AG10803 (cell line): Measurements from ENCODE around the gene DNHD1.
A peak's percentile ranks its signal among the peaks of the same experiment; 100 is the strongest.

Experiments
- DNase-seq: peaks from one replicate; pipeline ENCODE4 v3.0.0; 2010; ENCODE audit warnings: low read depth
- H3K4me3 ChIP-seq: 2 replicates; pipeline ENCODE4 v1.5.1; 2011; ENCODE audit warnings: mild to moderate bottlenecking, low read length, control low read depth
- TF ChIP-seq, protein P1 (sequence below): conservative IDR thresholded peaks from 2 replicates; pipeline ENCODE4 v1.5.1; 2011; ENCODE audit warnings: mild to moderate bottlenecking, low read length, control low read depth, inconsistent platforms

Gene DNHD1

GRCh38 chr11:6611092-6611962, 114.2 kb downstream of the DNHD1 start:
- peak overlapping the region; percentile 76 for H3K4me3 ChIP-seq
- DNase-seq: no peak
- TF ChIP-seq, protein P1, sequence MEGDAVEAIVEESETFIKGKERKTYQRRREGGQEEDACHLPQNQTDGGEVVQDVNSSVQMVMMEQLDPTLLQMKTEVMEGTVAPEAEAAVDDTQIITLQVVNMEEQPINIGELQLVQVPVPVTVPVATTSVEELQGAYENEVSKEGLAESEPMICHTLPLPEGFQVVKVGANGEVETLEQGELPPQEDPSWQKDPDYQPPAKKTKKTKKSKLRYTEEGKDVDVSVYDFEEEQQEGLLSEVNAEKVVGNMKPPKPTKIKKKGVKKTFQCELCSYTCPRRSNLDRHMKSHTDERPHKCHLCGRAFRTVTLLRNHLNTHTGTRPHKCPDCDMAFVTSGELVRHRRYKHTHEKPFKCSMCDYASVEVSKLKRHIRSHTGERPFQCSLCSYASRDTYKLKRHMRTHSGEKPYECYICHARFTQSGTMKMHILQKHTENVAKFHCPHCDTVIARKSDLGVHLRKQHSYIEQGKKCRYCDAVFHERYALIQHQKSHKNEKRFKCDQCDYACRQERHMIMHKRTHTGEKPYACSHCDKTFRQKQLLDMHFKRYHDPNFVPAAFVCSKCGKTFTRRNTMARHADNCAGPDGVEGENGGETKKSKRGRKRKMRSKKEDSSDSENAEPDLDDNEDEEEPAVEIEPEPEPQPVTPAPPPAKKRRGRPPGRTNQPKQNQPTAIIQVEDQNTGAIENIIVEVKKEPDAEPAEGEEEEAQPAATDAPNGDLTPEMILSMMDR: no peak

DNA sequence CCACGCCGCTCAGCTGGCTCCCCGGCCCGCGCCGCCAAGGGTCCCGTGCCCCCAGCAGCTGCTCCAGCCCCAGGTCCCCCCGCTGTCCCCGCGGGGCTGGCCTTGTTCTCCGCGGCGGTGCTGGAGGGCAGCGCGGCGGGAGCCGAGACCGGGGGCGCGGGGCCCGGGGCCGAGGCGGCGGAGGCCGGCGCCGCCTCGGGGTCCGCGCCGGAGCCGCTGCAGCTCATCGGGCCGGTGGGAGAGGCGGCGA, 114.8 kb downstream of the DNHD1 start:
- peak overlapping the region; percentile 76 for H3K4me3 ChIP-seq
- no peak for DNase-seq
- TF ChIP-seq, protein P1: no peak

DNA sequence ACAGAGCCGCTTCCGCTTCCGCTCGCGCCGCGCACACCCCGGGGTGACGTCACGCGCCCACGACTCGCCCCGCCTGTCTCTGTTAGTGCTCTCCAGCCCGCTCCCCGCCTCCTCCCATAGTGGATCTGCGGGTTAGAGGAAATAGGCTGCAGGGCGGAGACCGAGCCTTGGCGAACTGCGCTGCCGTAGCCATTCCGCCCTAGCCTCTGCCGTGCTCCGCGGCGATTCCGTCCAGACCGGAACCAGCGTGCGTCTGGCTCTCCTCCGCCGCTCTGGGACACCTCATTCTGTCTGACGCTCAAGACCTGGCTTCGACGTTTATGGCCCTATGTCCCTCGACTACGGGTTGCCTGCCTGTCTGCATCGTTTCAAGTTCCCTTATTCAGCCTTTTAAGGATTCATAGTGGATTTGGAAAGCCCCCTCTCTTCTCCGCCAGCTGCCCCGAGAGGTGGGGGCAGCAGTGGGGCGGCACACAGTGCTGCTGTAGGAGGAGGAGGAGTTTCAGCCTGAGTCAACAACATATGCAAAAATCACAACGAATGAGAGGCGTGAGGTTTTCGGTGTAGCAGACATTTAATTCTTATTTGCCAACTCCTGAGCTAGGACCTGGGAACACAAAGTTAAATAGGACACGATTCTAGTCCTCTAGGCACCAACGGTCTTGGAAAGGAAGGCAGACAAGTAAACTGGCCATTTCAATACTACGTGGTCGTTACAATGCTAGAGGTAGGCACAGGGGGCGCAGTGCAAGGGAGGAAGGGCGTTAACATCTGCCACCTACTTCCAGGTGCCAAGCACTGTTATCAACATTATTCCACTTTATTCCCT, 115.3 kb downstream of the DNHD1 start, which contains the start of gene TAF10:
TSS of gene TAF10 (minus strand) at position 4 of the 829 bp plus-strand sequence. CDS start 27 bp downstream, outside the sequence.
- peak within 1 kb of the TSS; percentile 76 for H3K4me3 ChIP-seq
- TF ChIP-seq, protein P1: peak; percentile 50
- DNase-seq: peak; percentile 97

- no peak for DNase-seq
- no peak overlapping the region for H3K4me3 ChIP-seq
- TF ChIP-seq, protein P1: no peak
Observed at GRCh38 chr11:6613496-6613895, 116.4 kb downstream of the DNHD1 start.

GRCh38 chr11:6614446-6614845, 117.4 kb downstream of the DNHD1 start:
- DNase-seq: no peak
- TF ChIP-seq, protein P1: no peak

GRCh38 chr11:6615046-6615445, 118.0 kb downstream of the DNHD1 start:
- DNase-seq: no peak
- H3K4me3 ChIP-seq: no peak overlapping the region
- TF ChIP-seq, protein P1: no peak

More at GRCh38 chr11:6614446-6614845, 117.4 kb downstream of the DNHD1 start:
- H3K4me3 ChIP-seq: no peak overlapping the region
